ENCODE measurements around the gene GUCY1B1.

GUCY1B1 gene

GRCh38 chr4:155768370-155768769, 9.5 kb downstream of the GUCY1B1 start:
- H3K27me3 ChIP-seq (replicated peaks in 2 of 5; ENCODE audit: control insufficient read depth in 4 of 5, insufficient read depth in 5 of 5, low read length in 4 of 5): no peaks in the 10 kb centered on the region
- CTCF ChIA-PET: interaction anchor here (1.0 kb wide), 1 partner anchor 239 kb away, joined by 3 read pairs; no protein-coding TSS in a partner anchor
- H3K4me3 ChIP-seq (ENCODE audit: control insufficient read depth in 1 of 7, extremely low read depth in 1 of 7, insufficient read depth in 4 of 7, low read depth in 2 of 7, low read length in 6 of 7): no peak overlapping the region
- H3K36me3 ChIP-seq (ENCODE audit: control insufficient read depth in 4 of 4, insufficient read depth in 4 of 4, low read length in 3 of 4): peaks cover 0 to 8% (median 0%) of the 10 kb centered on the region in 4 experiments
- DNase-seq: no peak
- POLR2A ChIA-PET: interaction anchor here (0.6 kb wide), 2 partner anchors 253 to 254 kb away, joined by 3 read pairs; no protein-coding TSS in a partner anchor
- no peaks in the 10 kb centered on the region for H3K9me3 ChIP-seq (ENCODE audit: control extremely low read depth in 1 of 5, control insufficient read depth in 4 of 5, insufficient read depth in 2 of 5, low read depth in 1 of 5, low read length in 4 of 5)
- H3K4me1 ChIP-seq (ENCODE audit: control extremely low read depth in 1 of 4, control insufficient read depth in 4 of 4, insufficient read depth in 4 of 4, low read length in 3 of 4): peaks cover 0 to 33% (median 8%) of the 10 kb centered on the region in 4 experiments
- no peak overlapping the region for H3K27ac ChIP-seq (ENCODE audit: insufficient read depth in 1 of 2, low read depth in 1 of 2, low read length in 2 of 2, poor library complexity in 1 of 2, severe bottlenecking in 2 of 2)

- CTCF ChIA-PET: interaction anchor here (1.0 kb wide), 1 partner anchor 240 kb away, joined by 3 read pairs; no protein-coding TSS in a partner anchor
- 100% methylated on average over 2 of the region's 2 CpGs for WGBS (ENCODE audit: insufficient coverage)
Measured at GRCh38 chr4:155769090-155769489, 10.3 kb downstream of the GUCY1B1 start.

DNA sequence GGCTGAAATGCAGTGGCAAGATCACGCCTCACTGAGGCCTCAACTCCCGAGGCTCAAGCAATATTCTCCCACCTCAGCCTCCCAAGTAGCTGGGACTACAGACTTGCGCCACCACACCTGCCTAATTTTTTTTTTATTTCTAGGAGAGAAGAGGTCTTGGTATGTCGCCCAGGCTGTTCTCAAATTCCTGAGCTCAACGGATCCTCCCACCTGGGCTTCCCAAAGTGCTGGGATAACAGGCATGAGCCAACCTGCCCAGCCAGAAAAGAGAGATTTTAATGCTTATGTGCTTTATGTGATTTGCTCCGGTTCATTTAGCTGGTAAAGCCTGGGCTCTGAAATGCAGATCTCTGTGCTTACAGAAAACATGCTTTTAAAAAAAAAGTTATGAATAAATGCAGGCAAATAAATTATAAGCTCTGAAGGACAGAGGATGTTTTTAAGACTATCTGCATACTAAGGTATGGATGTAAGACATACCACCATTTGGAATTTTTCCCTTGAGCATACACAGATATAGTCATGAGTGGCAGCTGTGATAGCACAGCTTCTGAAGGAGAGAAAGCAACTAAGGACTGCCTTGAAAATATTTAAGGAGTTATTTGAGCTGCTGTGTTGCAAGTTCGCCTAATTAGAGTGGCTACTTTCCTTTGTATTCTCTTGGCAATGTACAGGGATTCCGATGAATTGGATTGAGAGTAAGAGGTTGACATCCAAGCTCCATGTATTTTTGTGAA, 13.8 kb downstream of the GUCY1B1 start:
- ChIA-PET CTCF (interaction anchor here (0.6 to 3.0 kb wide), 10 partner anchors 9 to 327 kb away, joined by 3 to 16 read pairs (median 5); partner anchors contain the start of gene GUCY1B1), POLR2A (no interaction called here)
- peaks cover 3 to 31% (median 9%) of the 10 kb centered on the region in 4 experiments for H3K36me3 ChIP-seq (ENCODE audit: control insufficient read depth in 4 of 4, insufficient read depth in 4 of 4, low read length in 3 of 4)
- WGBS (ENCODE audit: insufficient coverage): 100% methylated on average over 4 of the region's 8 CpGs
- no peak overlapping the region for H3K27ac ChIP-seq (ENCODE audit: insufficient read depth in 1 of 2, low read depth in 1 of 2, low read length in 2 of 2, poor library complexity in 1 of 2, severe bottlenecking in 2 of 2)
- H3K27me3 ChIP-seq (replicated peaks in 2 of 5; ENCODE audit: control insufficient read depth in 4 of 5, insufficient read depth in 5 of 5, low read length in 4 of 5): no peaks in the 10 kb centered on the region
- H3K9me3 ChIP-seq (ENCODE audit: control extremely low read depth in 1 of 5, control insufficient read depth in 4 of 5, insufficient read depth in 2 of 5, low read depth in 1 of 5, low read length in 4 of 5): no peaks in the 10 kb centered on the region
- H3K4me3 ChIP-seq (ENCODE audit: control insufficient read depth in 1 of 7, extremely low read depth in 1 of 7, insufficient read depth in 4 of 7, low read depth in 2 of 7, low read length in 6 of 7): no peak overlapping the region
- H3K4me1 ChIP-seq (ENCODE audit: control extremely low read depth in 1 of 4, control insufficient read depth in 4 of 4, insufficient read depth in 4 of 4, low read length in 3 of 4): peaks cover 0 to 11% (median 5%) of the 10 kb centered on the region in 4 experiments
- DNase-seq: no peak

More at GRCh38 chr4:155769090-155769489, 10.3 kb downstream of the GUCY1B1 start:
- H3K4me1 ChIP-seq (ENCODE audit: control extremely low read depth in 1 of 4, control insufficient read depth in 4 of 4, insufficient read depth in 4 of 4, low read length in 3 of 4): peaks cover 0 to 27% (median 8%) of the 10 kb centered on the region in 4 experiments
- peaks cover 0 to 12% (median 2%) of the 10 kb centered on the region in 4 experiments for H3K36me3 ChIP-seq (ENCODE audit: control insufficient read depth in 4 of 4, insufficient read depth in 4 of 4, low read length in 3 of 4)
- H3K4me3 ChIP-seq (ENCODE audit: control insufficient read depth in 1 of 7, extremely low read depth in 1 of 7, insufficient read depth in 4 of 7, low read depth in 2 of 7, low read length in 6 of 7): no peak overlapping the region
- no peaks in the 10 kb centered on the region for H3K27me3 ChIP-seq (replicated peaks in 2 of 5; ENCODE audit: control insufficient read depth in 4 of 5, insufficient read depth in 5 of 5, low read length in 4 of 5)
- POLR2A ChIA-PET: no interaction called here
- H3K27ac ChIP-seq (ENCODE audit: insufficient read depth in 1 of 2, low read depth in 1 of 2, low read length in 2 of 2, poor library complexity in 1 of 2, severe bottlenecking in 2 of 2): no peak overlapping the region
- H3K9me3 ChIP-seq (ENCODE audit: control extremely low read depth in 1 of 5, control insufficient read depth in 4 of 5, insufficient read depth in 2 of 5, low read depth in 1 of 5, low read length in 4 of 5): no peaks in the 10 kb centered on the region
- no peak for DNase-seq

GRCh38 chr4:155773196-155773800, 14.5 kb downstream of the GUCY1B1 start:
- Histone ChIP-seq H3K4me3 (ENCODE audit: control insufficient read depth in 1 of 7, extremely low read depth in 1 of 7, insufficient read depth in 4 of 7, low read depth in 2 of 7, low read length in 6 of 7) (no peak overlapping the region), H3K4me1 (ENCODE audit: control extremely low read depth in 1 of 4, control insufficient read depth in 4 of 4, insufficient read depth in 4 of 4, low read length in 3 of 4) (peaks cover 0 to 11% (median 5%) of the 10 kb centered on the region in 4 experiments), H3K9me3 (ENCODE audit: control extremely low read depth in 1 of 5, control insufficient read depth in 4 of 5, insufficient read depth in 2 of 5, low read depth in 1 of 5, low read length in 4 of 5) (no peaks in the 10 kb centered on the region), H3K27me3 (replicated peaks in 2 of 5; ENCODE audit: control insufficient read depth in 4 of 5, insufficient read depth in 5 of 5, low read length in 4 of 5) (no peaks in the 10 kb centered on the region), H3K36me3 (ENCODE audit: control insufficient read depth in 4 of 4, insufficient read depth in 4 of 4, low read length in 3 of 4) (peaks cover 6 to 37% (median 12%) of the 10 kb centered on the region in 4 experiments), H3K27ac (ENCODE audit: insufficient read depth in 1 of 2, low read depth in 1 of 2, low read length in 2 of 2, poor library complexity in 1 of 2, severe bottlenecking in 2 of 2) (no peak overlapping the region)
- CTCF ChIA-PET: interaction anchor here (1.1 to 3.0 kb wide), 9 partner anchors 10 to 370 kb away, joined by 3 to 16 read pairs (median 6); partner anchors contain the start of gene GUCY1B1
- POLR2A ChIA-PET: interaction anchor here (0.9 kb wide), 1 partner anchor 15 kb away, joined by 3 read pairs; the partner anchor contains the start of gene GUCY1B1
- WGBS (ENCODE audit: insufficient coverage): 95% methylated on average over 3 of the region's 4 CpGs
- DNase-seq: no peak

DNA sequence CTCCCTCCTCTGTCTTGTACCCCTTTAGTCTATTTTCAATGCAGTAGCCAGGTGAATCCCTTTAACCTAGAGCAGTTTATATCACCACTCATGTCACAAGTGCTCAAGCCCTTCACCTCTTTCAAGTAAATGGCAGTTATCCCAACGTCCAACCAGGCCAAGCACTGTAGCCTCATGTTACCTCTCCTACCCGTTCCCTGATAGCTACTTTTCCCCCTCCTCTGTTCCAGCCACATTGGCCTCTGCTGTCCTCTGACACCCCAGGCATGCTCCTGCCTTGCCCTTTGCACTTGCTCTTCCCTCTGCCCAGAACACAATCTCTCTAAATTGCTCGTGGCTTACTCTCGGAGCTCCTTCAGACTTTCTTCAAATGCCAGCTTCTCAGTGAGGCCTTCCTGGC, 15.2 kb downstream of the GUCY1B1 start:
- DNase-seq: no peak
- 88% methylated on average over 3 of the region's 4 CpGs for WGBS (ENCODE audit: insufficient coverage)
- Histone ChIP-seq H3K4me3 (ENCODE audit: control insufficient read depth in 1 of 7, extremely low read depth in 1 of 7, insufficient read depth in 4 of 7, low read depth in 2 of 7, low read length in 6 of 7) (no peak overlapping the region), H3K27ac (ENCODE audit: insufficient read depth in 1 of 2, low read depth in 1 of 2, low read length in 2 of 2, poor library complexity in 1 of 2, severe bottlenecking in 2 of 2) (no peak overlapping the region), H3K4me1 (ENCODE audit: control extremely low read depth in 1 of 4, control insufficient read depth in 4 of 4, insufficient read depth in 4 of 4, low read length in 3 of 4) (peaks cover 0 to 10% (median 4%) of the 10 kb centered on the region in 4 experiments), H3K27me3 (replicated peaks in 2 of 5; ENCODE audit: control insufficient read depth in 4 of 5, insufficient read depth in 5 of 5, low read length in 4 of 5) (no peaks in the 10 kb centered on the region), H3K36me3 (ENCODE audit: control insufficient read depth in 4 of 4, insufficient read depth in 4 of 4, low read length in 3 of 4) (peaks cover 6 to 42% (median 14%) of the 10 kb centered on the region in 4 experiments), H3K9me3 (ENCODE audit: control extremely low read depth in 1 of 5, control insufficient read depth in 4 of 5, insufficient read depth in 2 of 5, low read depth in 1 of 5, low read length in 4 of 5) (no peaks in the 10 kb centered on the region)
- ChIA-PET CTCF (interaction anchor here (0.7 to 3.0 kb wide), 9 partner anchors 9 to 370 kb away, joined by 3 to 16 read pairs (median 4); no protein-coding TSS in a partner anchor), POLR2A (interaction anchor here (0.9 kb wide), 1 partner anchor 15 kb away, joined by 3 read pairs; the partner anchor contains the start of gene GUCY1B1)

- Histone ChIP-seq H3K27ac (ENCODE audit: insufficient read depth in 1 of 2, low read depth in 1 of 2, low read length in 2 of 2, poor library complexity in 1 of 2, severe bottlenecking in 2 of 2) (no peak overlapping the region), H3K27me3 (replicated peaks in 2 of 5; ENCODE audit: control insufficient read depth in 4 of 5, insufficient read depth in 5 of 5, low read length in 4 of 5) (no peaks in the 10 kb centered on the region), H3K4me1 (ENCODE audit: control extremely low read depth in 1 of 4, control insufficient read depth in 4 of 4, insufficient read depth in 4 of 4, low read length in 3 of 4) (peaks cover 0 to 4% (median 2%) of the 10 kb centered on the region in 4 experiments), H3K4me3 (ENCODE audit: control insufficient read depth in 1 of 7, extremely low read depth in 1 of 7, insufficient read depth in 4 of 7, low read depth in 2 of 7, low read length in 6 of 7) (no peak overlapping the region), H3K9me3 (ENCODE audit: control extremely low read depth in 1 of 5, control insufficient read depth in 4 of 5, insufficient read depth in 2 of 5, low read depth in 1 of 5, low read length in 4 of 5) (no peaks in the 10 kb centered on the region), H3K36me3 (ENCODE audit: control insufficient read depth in 4 of 4, insufficient read depth in 4 of 4, low read length in 3 of 4) (peaks cover 8 to 50% (median 14%) of the 10 kb centered on the region in 4 experiments)
- ChIA-PET CTCF (interaction anchor here (0.5 to 1.4 kb wide), 4 partner anchors 9 to 374 kb away, joined by 3 read pairs; no protein-coding TSS in a partner anchor), POLR2A (no interaction called here)
- no peak for DNase-seq
- no CpG with 5 or more reads among the region's 3 CpGs for WGBS (ENCODE audit: insufficient coverage)
Measured at GRCh38 chr4:155777971-155778735, 19.3 kb downstream of the GUCY1B1 start.

Data from common myeloid progenitor, CD34-positive (primary cell).